ENCODE measurements around the gene PROKR2.

PROKR2 gene

GRCh38 chr20:5354901-5355300 lies 38.1 kb upstream of the PROKR2 start:
- DNase-seq (ENCODE audit: low read depth in 1 of 2, low spot score in 1 of 2): peak in 1 of 2 experiments; percentile 52
- no peak for TF ChIP-seq POLR2AphosphoS5 (IDR thresholded peaks at IDR 0.05; ENCODE audit: low read depth)
- no peak for TF ChIP-seq REST (IDR thresholded peaks at IDR 0.05; ENCODE audit: insufficient replicate concordance, low read depth)
- TF ChIP-seq GABPA (IDR thresholded peaks at IDR 0.05; ENCODE audit: low read depth): no peak; the same call in 1 of the 2 replicates
- no peak for TF ChIP-seq SPI1 (IDR thresholded peaks at IDR 0.05; ENCODE audit: borderline replicate concordance, low read depth)
- TF ChIP-seq CTCF (IDR thresholded peaks at IDR 0.05; ENCODE audit: insufficient read depth, low read length): no peak
- no peaks in the 10 kb centered on the region for H3K27me3 ChIP-seq (ENCODE audit: insufficient read depth, poor library complexity, severe bottlenecking)
- peak overlapping the region; percentile 57 for H3K27ac ChIP-seq (replicated peaks)
- no peak overlapping the region for H3K4me3 ChIP-seq (replicated peaks; ENCODE audit: insufficient read depth, low read length)

- H3K27ac ChIP-seq (replicated peaks): peak overlapping the region; percentile 57
- no peak for DNase-seq (ENCODE audit: low read depth in 1 of 2, low spot score in 1 of 2)
These were observed 37.1 kb upstream of the PROKR2 start for GRCh38 chr20:5353624-5354496.

More at GRCh38 chr20:5353624-5354496, 37.1 kb upstream of the PROKR2 start:
- H3K27me3 ChIP-seq (ENCODE audit: insufficient read depth, poor library complexity, severe bottlenecking): no peaks in the 10 kb centered on the region
- TF ChIP-seq REST (IDR thresholded peaks at IDR 0.05; ENCODE audit: insufficient replicate concordance, low read depth) (no peak), GABPA (IDR thresholded peaks at IDR 0.05; ENCODE audit: low read depth) (no peak), SPI1 (IDR thresholded peaks at IDR 0.05; ENCODE audit: borderline replicate concordance, low read depth) (no peak), POLR2AphosphoS5 (IDR thresholded peaks at IDR 0.05; ENCODE audit: low read depth) (no peak), CTCF (IDR thresholded peaks at IDR 0.05; ENCODE audit: insufficient read depth, low read length) (no peak)
- H3K4me3 ChIP-seq (replicated peaks; ENCODE audit: insufficient read depth, low read length): no peak overlapping the region
